Testis (tissue), 3 donors: ENCODE data around the gene DHH. TPM values are rescaled to one million over a fixed set of nuclear protein-coding genes. Genes with fewer than 3 reads are reported as not detected.

ENCODE experiments used
- DNase-seq: peaks from one replicate; pipeline ENCODE4 v3.0.0-alpha.2; 2019
- H3K27ac ChIP-seq, 2 donors: fragments of 200-600 bp; sonication (generic); one replicate each; pipeline ENCODE4 v1.5.1; 2019
- H3K27me3 ChIP-seq: fragments of 200-600 bp; sonication (generic); one replicate; pipeline ENCODE4 v1.5.1; 2019
- H3K36me3 ChIP-seq: fragments of 200-600 bp; sonication (generic); one replicate; pipeline ENCODE4 v1.5.1; 2017; ENCODE audit warnings: low read depth; ENCODE audit errors: missing control alignments
- H3K4me1 ChIP-seq: fragments of 200-600 bp; sonication (generic); one replicate; pipeline ENCODE4 v1.5.1; 2019
- H3K4me3 ChIP-seq, 2 donors: fragments of 200-600 bp; sonication (generic); one replicate each; pipeline ENCODE4 v1.5.1; 2017 to 2019
- H3K9me3 ChIP-seq: fragments of 200-600 bp; sonication (generic); one replicate; pipeline ENCODE4 v1.5.1; 2017
- POLR2A ChIP-seq: fragments of 450-650 bp; IDR thresholded peaks from one replicate; pipeline ENCODE4 v1.6.1; 2017; ENCODE audit warnings: antibody characterized with exemption, mild to moderate bottlenecking, moderate library complexity
- WGBS, 2 donors: methylation state at CpG; one replicate each; pipeline ENCODE4 v1.1.5; 2018; 5-methylcytosine and 5-hydroxymethylcytosine counted together
- intact Hi-C: fragments of 100-400 bp; cut with DNase I; formaldehyde crosslinking; loops from one replicate; pipeline ENCODE4 v1.15.1; 2023; ENCODE audit warnings: low total_unique reads
- polyA plus RNA-seq: library from polyadenylated mRNA; stranded (reverse); fragments of 350-450 nt; fragmentation: Illumina TruSeq; extraction: RNeasy Lipid Tissue Mini Kit (QIAGEN cat#74804); gene quantifications from one replicate; pipeline ENCODE4 v1.2.3, GENCODE V29; 2014; ENCODE audit warnings: low read depth, low replicate concordance; ENCODE audit not compliant: insufficient read depth
- small RNA-seq, 2 donors: library from RNA; depleted of rRNA; stranded (forward); fragments of <200 nt; gene quantifications; one replicate each; pipeline ENCODE3, GENCODE V24; 2016
- total RNA-seq, 2 donors: library from RNA; depleted of rRNA; stranded (reverse); fragments of >200 nt; gene quantifications; one replicate each; pipeline ENCODE4 v1.2.3, GENCODE V29; 2016
- TF ChIP-seq, protein P1 (sequence below), 3 experiments: fragments of 450-650 bp in 2 of 3; fragments of 200-600 bp in 1 of 3; sonication (generic) in 1 of 3; IDR thresholded peaks; one replicate each; pipeline ENCODE4 v1.5.1; 2016 to 2019; ENCODE audit warnings: antibody characterized with exemption in 3 of 3, mild to moderate bottlenecking in 2 of 3, moderate library complexity in 1 of 3

DHH gene
- total and polyA plus RNA-seq, 3 donors from 2014 or later, result 40.0 to 148 (median 97.6) TPM

DNA sequence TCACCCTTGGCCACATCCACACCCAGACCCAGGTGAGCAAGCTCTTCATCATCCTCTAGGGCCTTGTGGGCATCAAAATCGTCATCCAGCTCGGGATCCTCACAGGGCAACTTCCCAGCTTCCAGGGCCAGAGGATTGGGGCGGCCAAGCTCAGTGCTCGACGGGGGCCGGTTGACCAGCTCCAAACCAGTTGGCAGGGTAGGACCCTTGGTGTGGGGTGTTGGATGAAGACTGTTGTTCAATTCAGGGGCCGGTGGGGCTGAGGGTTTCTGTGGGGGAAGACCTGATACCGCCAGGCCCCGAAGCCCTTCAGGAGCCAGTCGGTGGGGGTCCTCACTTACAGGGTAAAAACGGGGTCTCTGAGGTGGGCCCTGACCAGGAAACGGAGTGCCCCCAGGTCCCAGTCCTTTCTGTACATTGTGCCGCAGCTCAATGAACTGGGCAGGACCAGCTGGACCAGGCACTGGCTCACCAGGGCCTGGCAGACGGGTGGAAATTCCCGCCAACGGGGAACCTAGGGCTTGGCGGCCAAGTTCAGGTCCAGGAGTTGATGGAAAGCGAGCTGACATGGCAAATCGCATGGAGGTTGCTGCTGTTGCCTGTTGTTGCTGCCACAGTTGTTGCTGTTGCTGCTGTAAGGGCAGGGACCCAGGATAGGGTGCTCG lies 56.2 kb downstream of the DHH start:
- WGBS, 2 donors, result 90 to 95% methylated on average over 14 to 20 of the region's 20 CpGs
- TF ChIP-seq POLR2A, result no peak
- TF ChIP-seq, protein P1, sequence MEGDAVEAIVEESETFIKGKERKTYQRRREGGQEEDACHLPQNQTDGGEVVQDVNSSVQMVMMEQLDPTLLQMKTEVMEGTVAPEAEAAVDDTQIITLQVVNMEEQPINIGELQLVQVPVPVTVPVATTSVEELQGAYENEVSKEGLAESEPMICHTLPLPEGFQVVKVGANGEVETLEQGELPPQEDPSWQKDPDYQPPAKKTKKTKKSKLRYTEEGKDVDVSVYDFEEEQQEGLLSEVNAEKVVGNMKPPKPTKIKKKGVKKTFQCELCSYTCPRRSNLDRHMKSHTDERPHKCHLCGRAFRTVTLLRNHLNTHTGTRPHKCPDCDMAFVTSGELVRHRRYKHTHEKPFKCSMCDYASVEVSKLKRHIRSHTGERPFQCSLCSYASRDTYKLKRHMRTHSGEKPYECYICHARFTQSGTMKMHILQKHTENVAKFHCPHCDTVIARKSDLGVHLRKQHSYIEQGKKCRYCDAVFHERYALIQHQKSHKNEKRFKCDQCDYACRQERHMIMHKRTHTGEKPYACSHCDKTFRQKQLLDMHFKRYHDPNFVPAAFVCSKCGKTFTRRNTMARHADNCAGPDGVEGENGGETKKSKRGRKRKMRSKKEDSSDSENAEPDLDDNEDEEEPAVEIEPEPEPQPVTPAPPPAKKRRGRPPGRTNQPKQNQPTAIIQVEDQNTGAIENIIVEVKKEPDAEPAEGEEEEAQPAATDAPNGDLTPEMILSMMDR (IDR thresholded peaks at IDR 0.05), result no peak
- Histone ChIP-seq H3K27me3 (no peaks in the 10 kb centered on the region), H3K4me3 (no peak overlapping the region), H3K36me3 (no peaks in the 10 kb centered on the region), H3K4me1 (no peaks in the 10 kb centered on the region), H3K9me3 (no peaks in the 10 kb centered on the region), H3K27ac (no peak overlapping the region)
- intact Hi-C loops, result no loop called here
- DNase-seq, result no peak

DNA sequence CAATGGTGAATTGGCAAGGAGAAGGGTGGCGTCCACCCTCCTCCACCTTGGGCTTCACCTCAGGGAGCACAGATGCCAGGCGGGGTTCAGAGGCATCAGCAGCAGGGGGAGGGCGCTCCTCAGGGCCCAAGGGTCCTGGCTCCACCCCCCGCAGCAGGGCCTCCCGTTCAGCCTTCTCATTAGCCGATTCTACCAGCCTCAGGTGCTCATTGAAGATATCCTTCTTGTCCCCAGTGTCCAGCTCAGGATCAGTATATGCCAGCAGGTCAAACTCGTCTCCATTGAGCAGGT lies 56.7 kb downstream of the DHH start:
- 87 to 92% methylated on average over 7 of the region's 7 CpGs for WGBS, 2 donors
- no peak for DNase-seq
- TF ChIP-seq, protein P1 (IDR thresholded peaks at IDR 0.05), result no peak
- no peak for TF ChIP-seq POLR2A
- Histone ChIP-seq H3K4me1 (no peaks in the 10 kb centered on the region), H3K27me3 (no peaks in the 10 kb centered on the region), H3K4me3 (no peak overlapping the region), H3K9me3 (no peaks in the 10 kb centered on the region), H3K27ac (no peak overlapping the region), H3K36me3 (no peaks in the 10 kb centered on the region)
- intact Hi-C loops, result no loop called here

DNA sequence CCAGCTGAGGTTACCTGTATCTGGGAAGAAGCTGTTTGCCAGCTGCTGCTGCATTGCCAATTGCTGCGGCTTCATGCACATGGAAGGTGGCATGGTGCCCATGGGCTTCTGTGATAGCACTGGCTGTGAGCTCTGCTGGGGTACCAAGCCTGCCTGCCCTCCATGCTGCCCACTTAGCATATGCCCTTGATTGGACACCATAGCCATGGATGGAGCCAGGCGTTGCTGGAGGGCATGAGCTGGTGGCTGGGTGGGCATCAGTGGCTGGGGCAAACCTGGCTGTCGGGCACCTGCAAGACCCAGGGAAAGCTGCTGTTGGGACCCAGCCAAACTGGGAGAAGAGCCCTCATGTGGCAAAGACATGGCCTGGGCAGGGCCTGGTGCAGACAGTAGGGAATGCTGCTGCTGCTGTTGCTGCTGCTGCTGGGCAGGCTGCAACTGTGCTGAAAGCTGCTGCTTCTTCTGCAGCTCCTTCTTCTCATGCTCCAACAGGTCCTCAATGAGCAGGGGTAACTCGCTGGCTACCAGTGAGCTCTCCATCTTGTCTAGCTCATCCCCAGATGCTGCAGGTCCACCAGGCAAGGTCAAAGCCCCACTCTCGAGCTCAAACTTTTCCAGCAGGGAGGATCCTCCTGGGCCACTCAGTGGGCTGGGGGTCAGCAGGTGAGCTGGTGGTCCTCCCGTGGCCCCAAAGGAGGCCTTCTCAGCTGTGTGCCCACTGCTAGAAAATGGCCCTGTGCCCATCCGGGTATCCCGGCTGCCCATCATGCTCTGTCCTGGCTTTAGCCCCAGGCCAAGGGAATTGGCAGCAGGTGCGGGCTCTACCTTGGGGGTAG lies 57.3 kb downstream of the DHH start:
- no peak overlapping the region for H3K27ac ChIP-seq
- H3K9me3 ChIP-seq, result no peaks in the 10 kb centered on the region
- no peak for DNase-seq
- no peaks in the 10 kb centered on the region for H3K36me3 ChIP-seq
- no peak for TF ChIP-seq POLR2A
- TF ChIP-seq, protein P1 (IDR thresholded peaks at IDR 0.05), result no peak
- intact Hi-C loops, result no loop called here
- no peaks in the 10 kb centered on the region for H3K4me1 ChIP-seq
- 84 to 91% methylated on average over 7 to 9 of the region's 9 CpGs for WGBS, 2 donors
- H3K27me3 ChIP-seq, result no peaks in the 10 kb centered on the region
- no peak overlapping the region for H3K4me3 ChIP-seq

Small RNAs within 50 kb of the gene (small RNA-seq; reads per million reads assigned to genes)
- gene RF00019, result 0 reads per million in 2 donors

Other genes starting within 250 kb of the DHH start
- gene DDX23, start 242.6 kb downstream of the DHH start, total RNA-seq, result 10 to 100 TPM; 85.0 to 96.1 TPM
- 69.4 TPM for gene DDX23, start 242.6 kb downstream of the DHH start, polyA plus RNA-seq
- 1 to 10 TPM in 1 of 2 donors, under 1 TPM in 1; 0.81 to 1.1 TPM for gene RND1, start 228.9 kb downstream of the DHH start, total RNA-seq
- 1.2 TPM for gene RND1, start 228.9 kb downstream of the DHH start, polyA plus RNA-seq
- gene FKBP11, start 169.3 kb downstream of the DHH start, total RNA-seq, result 10 to 100 TPM; 13.4 to 22.4 TPM
- 16.4 TPM for gene FKBP11, start 169.3 kb downstream of the DHH start, polyA plus RNA-seq
- 10 to 100 TPM; 78.3 to 92.9 TPM for gene ARF3, start 137.3 kb downstream of the DHH start, total RNA-seq
- gene ARF3, start 137.3 kb downstream of the DHH start, polyA plus RNA-seq, result 134 TPM
- gene WNT10B, start 123.1 kb downstream of the DHH start, total RNA-seq, result 1 to 10 TPM; 1.1 to 3.1 TPM
- 1.8 TPM for gene WNT10B, start 123.1 kb downstream of the DHH start, polyA plus RNA-seq
- 1 to 10 TPM; 1.2 to 1.4 TPM for gene WNT1, start 116.5 kb downstream of the DHH start, total RNA-seq
- gene WNT1, start 116.5 kb downstream of the DHH start, polyA plus RNA-seq, result 0.62 TPM
- under 1 TPM; 0.31 to 0.55 TPM for gene DDN, start 95.4 kb downstream of the DHH start, total RNA-seq
- gene DDN, start 95.4 kb downstream of the DHH start, polyA plus RNA-seq, result 0.96 TPM
- 10 to 100 TPM; 52.7 to 59.6 TPM for gene PRKAG1, start 76.0 kb downstream of the DHH start, total RNA-seq
- gene PRKAG1, start 76.0 kb downstream of the DHH start, polyA plus RNA-seq, result 80.7 TPM
- 100 to 1,000 TPM; 148 to 169 TPM for gene KMT2D, start 34.0 kb downstream of the DHH start, total RNA-seq
- 67.1 TPM for gene KMT2D, start 34.0 kb downstream of the DHH start, polyA plus RNA-seq
- gene RHEBL1, start 24.8 kb downstream of the DHH start, total RNA-seq, result 1 to 10 TPM; 1.7 to 5.9 TPM
- gene RHEBL1, start 24.8 kb downstream of the DHH start, polyA plus RNA-seq, result 1.5 TPM
- 100 to 1,000 TPM; 223 to 265 TPM for gene LMBR1L, start 16.0 kb upstream of the DHH start, total RNA-seq
- 178 TPM for gene LMBR1L, start 16.0 kb upstream of the DHH start, polyA plus RNA-seq
- 1,000 to 10,000 TPM in 1 of 2 donors, 100 to 1,000 TPM in 1; 642 to 1,178 TPM for gene TUBA1B, start 36.6 kb upstream of the DHH start, total RNA-seq
- gene TUBA1B, start 36.6 kb upstream of the DHH start, polyA plus RNA-seq, result 894 TPM
- gene TUBA1A, start 94.3 kb upstream of the DHH start, total RNA-seq, result 100 to 1,000 TPM; 156 to 269 TPM
- 282 TPM for gene TUBA1A, start 94.3 kb upstream of the DHH start, polyA plus RNA-seq
- gene TUBA1C, start 170.3 kb upstream of the DHH start, total RNA-seq, result 10 to 100 TPM; 72.5 to 78.2 TPM
- gene TUBA1C, start 170.3 kb upstream of the DHH start, polyA plus RNA-seq, result 128 TPM
- gene PRPH, start 200.3 kb upstream of the DHH start, total RNA-seq, result 10 to 100 TPM; 36.5 to 50.0 TPM
- 112 TPM for gene PRPH, start 200.3 kb upstream of the DHH start, polyA plus RNA-seq
- gene TROAP, start 228.5 kb upstream of the DHH start, total RNA-seq, result 10 to 100 TPM; 22.8 to 36.1 TPM
- 61.7 TPM for gene TROAP, start 228.5 kb upstream of the DHH start, polyA plus RNA-seq
- 1 to 10 TPM; 3.3 to 5.5 TPM for gene C1QL4, start 242.4 kb upstream of the DHH start, total RNA-seq
- gene C1QL4, start 242.4 kb upstream of the DHH start, polyA plus RNA-seq, result 2.9 TPM